DOHH2 (cell line): ENCODE measurements around the gene BDKRB2.

ENCODE experiments used
- H3F3A ChIP-seq: fragments of 200-600 bp; sonication (generic), shearing (Covaris generic); 2 replicates; pipeline ENCODE4 v1.6.0; 2016; ENCODE audit warnings: antibody characterized with exemption, mild to moderate bottlenecking; ENCODE audit not compliant: control insufficient read depth, insufficient read depth
- H3K27ac ChIP-seq: fragments of 200-600 bp; sonication (generic); 2 replicates; pipeline ENCODE4 v1.5.1; 2014; ENCODE audit warnings: low read depth, mild to moderate bottlenecking, low read length, moderate library complexity
- H3K27me3 ChIP-seq: fragments of 200-600 bp; sonication (generic); 2 replicates; pipeline ENCODE4 v1.6.1; 2014; ENCODE audit warnings: mild to moderate bottlenecking, low read length, mixed read lengths; ENCODE audit not compliant: control insufficient read depth
- H3K36me3 ChIP-seq: fragments of 200-600 bp; sonication (generic); 2 replicates; pipeline ENCODE4 v1.6.1; 2014; ENCODE audit warnings: mild to moderate bottlenecking, low read length, moderate library complexity, mixed read lengths; ENCODE audit not compliant: control insufficient read depth
- H3K4me1 ChIP-seq: fragments of 200-600 bp; sonication (generic); 2 replicates; pipeline ENCODE4 v1.6.1; 2014; ENCODE audit warnings: mild to moderate bottlenecking, low read length, mixed read lengths; ENCODE audit not compliant: control insufficient read depth
- H3K4me2 ChIP-seq: fragments of 200-600 bp; sonication (generic); 2 replicates; pipeline ENCODE4 v1.6.0; 2014; ENCODE audit warnings: mild to moderate bottlenecking, low read length, moderate library complexity
- H3K4me3 ChIP-seq: fragments of 200-600 bp; sonication (generic); 2 replicates; pipeline ENCODE4 v1.5.1; 2014; ENCODE audit warnings: mild to moderate bottlenecking, low read length, mixed read lengths
- H3K79me2 ChIP-seq: fragments of 200-600 bp; sonication (generic); 2 replicates; pipeline ENCODE4 v1.6.1; 2014; ENCODE audit warnings: mild to moderate bottlenecking, low read length, mixed read lengths; ENCODE audit not compliant: control insufficient read depth
- H3K9me2 ChIP-seq: fragments of 200-600 bp; sonication (generic); replicated peaks from 2 replicates; pipeline ENCODE4 v1.6.1; 2014; ENCODE audit warnings: mild to moderate bottlenecking, low read length, mixed read lengths; ENCODE audit not compliant: control insufficient read depth
- H3K9me3 ChIP-seq: fragments of 200-600 bp; sonication (generic); 2 replicates; pipeline ENCODE4 v1.6.1; 2014; ENCODE audit warnings: antibody characterized with exemption, low read length, mixed read lengths; ENCODE audit not compliant: control insufficient read depth, insufficient read depth
- H4K20me1 ChIP-seq: fragments of 200-600 bp; sonication (generic); 2 replicates; pipeline ENCODE4 v1.6.0; 2014; ENCODE audit warnings: low read depth, mild to moderate bottlenecking, antibody characterized with exemption, low read length, moderate library complexity; ENCODE audit not compliant: control insufficient read depth, insufficient read depth
- CTCF ChIP-seq: fragments of 200-600 bp; sonication (generic); IDR thresholded peaks from one replicate; pipeline ENCODE4 v1.5.1; 2014; ENCODE audit warnings: antibody characterized with exemption, mild to moderate bottlenecking, low read depth, low read length; ENCODE audit not compliant: poor library complexity, severe bottlenecking
- EZH2phosphoT487 ChIP-seq: fragments of 200-600 bp; sonication (generic); IDR thresholded peaks from 2 replicates; pipeline ENCODE4 v1.6.1; 2017; ENCODE audit warnings: borderline replicate concordance, mild to moderate bottlenecking, antibody characterized with exemption, low read length, moderate library complexity, mixed read lengths

BDKRB2 gene

GRCh38 chr14:96216627-96217026 is 12.0 kb downstream of the BDKRB2 start:
- Histone ChIP-seq H3K79me2 (no peaks in the 10 kb centered on the region), H3K4me2 (no peak overlapping the region), H3K27me3 (no peaks in the 10 kb centered on the region), H3F3A (no peaks in the 10 kb centered on the region), H3K9me2 (no peaks in the 10 kb centered on the region), H3K4me3 (no peak overlapping the region), H4K20me1 (no peaks in the 10 kb centered on the region), H3K36me3 (no peaks in the 10 kb centered on the region), H3K4me1 (peaks cover 3% of the 10 kb centered on the region; the same call in 1 of the 2 replicates), H3K9me3 (no peaks in the 10 kb centered on the region), H3K27ac (no peak overlapping the region)
- TF ChIP-seq EZH2phosphoT487, result no peak
- TF ChIP-seq CTCF, result no peak

- H3K36me3 ChIP-seq, result no peaks in the 10 kb centered on the region
Observed at GRCh38 chr14:96217376-96217913, 12.8 kb downstream of the BDKRB2 start.

DNA sequence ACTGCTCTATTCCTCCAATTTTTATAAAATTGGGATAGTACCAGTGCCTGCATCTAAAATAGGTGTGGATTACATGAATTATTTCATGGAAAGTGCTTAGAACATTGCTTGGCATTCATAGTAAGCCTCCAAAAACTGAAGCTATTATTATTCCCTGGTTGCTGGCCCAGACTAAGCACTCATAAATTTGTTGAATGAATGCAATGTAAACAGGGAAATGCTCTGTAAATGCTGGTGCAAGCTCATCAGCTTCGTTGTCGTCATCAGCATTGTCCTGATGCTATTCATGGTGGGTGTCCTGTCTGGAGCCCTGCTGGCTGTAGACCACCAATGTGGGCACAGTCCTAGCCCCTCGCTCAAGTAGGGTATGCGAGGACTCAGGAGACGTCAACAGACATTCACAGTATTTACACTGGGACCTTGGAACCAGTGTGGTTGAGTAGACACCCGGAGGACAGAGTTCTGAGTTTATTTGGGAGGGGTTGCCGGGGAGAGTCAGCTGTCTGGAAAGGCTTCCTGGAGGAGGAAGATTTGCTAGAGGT is 16.5 kb downstream of the BDKRB2 start:
- H3K79me2 ChIP-seq, result no peaks in the 10 kb centered on the region
- H3K36me3 ChIP-seq, result no peaks in the 10 kb centered on the region
- H3F3A ChIP-seq, result no peaks in the 10 kb centered on the region
- no peaks in the 10 kb centered on the region for H3K9me3 ChIP-seq
- H3K27ac ChIP-seq, result no peak overlapping the region
- H3K27me3 ChIP-seq, result no peaks in the 10 kb centered on the region
- H4K20me1 ChIP-seq, result no peaks in the 10 kb centered on the region
- no peak overlapping the region for H3K4me2 ChIP-seq
- TF ChIP-seq EZH2phosphoT487, result no peak
- TF ChIP-seq CTCF, result no peak
- H3K9me2 ChIP-seq, result no peaks in the 10 kb centered on the region
- H3K4me3 ChIP-seq, result no peak overlapping the region
- peaks cover 3% of the 10 kb centered on the region; the same call in 1 of the 2 replicates for H3K4me1 ChIP-seq

More at GRCh38 chr14:96217376-96217913, 12.8 kb downstream of the BDKRB2 start:
- H3K9me3 ChIP-seq, result no peaks in the 10 kb centered on the region
- H3K4me2 ChIP-seq, result no peak overlapping the region
- no peak for TF ChIP-seq CTCF
- no peak for TF ChIP-seq EZH2phosphoT487
- peaks cover 3% of the 10 kb centered on the region; the same call in 1 of the 2 replicates for H3K4me1 ChIP-seq
- no peaks in the 10 kb centered on the region for H3F3A ChIP-seq
- no peaks in the 10 kb centered on the region for H3K9me2 ChIP-seq
- no peak overlapping the region for H3K27ac ChIP-seq
- no peak overlapping the region for H3K4me3 ChIP-seq
- no peaks in the 10 kb centered on the region for H3K79me2 ChIP-seq
- H4K20me1 ChIP-seq, result no peaks in the 10 kb centered on the region
- no peaks in the 10 kb centered on the region for H3K27me3 ChIP-seq
